T-helper 1 cell (primary cell): ENCODE results near the gene SRRM2.

Experiments
- DNase-seq, 5 donors: peaks; one replicate each; pipeline ENCODE4 v3.0.0-alpha.2; 2012 to 2020
- total RNA-seq, 4 donors: gene quantifications; one replicate each; lab custom pipeline; 2026; lab: John Stamatoyannopoulos, UW

SRRM2 gene
- 714 to 1,029 (median 812) reads per million in 4 donors for total RNA-seq

GRCh38 chr16:2752035-2752849 lies at the start of gene SRRM2:
TSS of gene SRRM2 (plus strand) at chr16:2752638. CDS start at chr16:2756365, 3,727 bp downstream.
- peak; percentile 85 to 98 (median 93) for DNase-seq

GRCh38 chr16:2702871-2703745 lies 49.3 kb upstream of the SRRM2 start:
- no peak for DNase-seq

- no peak for DNase-seq
These were observed 48.1 kb upstream of the SRRM2 start for GRCh38 chr16:2704166-2704982.

GRCh38 chr16:2704983-2705275 lies 47.5 kb upstream of the SRRM2 start:
- no peak for DNase-seq

GRCh38 chr16:2705351-2705750 lies 47.1 kb upstream of the SRRM2 start:
- no peak for DNase-seq

GRCh38 chr16:2706085-2706484 lies 46.4 kb upstream of the SRRM2 start:
- no peak for DNase-seq

GRCh38 chr16:2706611-2707311 lies 45.7 kb upstream of the SRRM2 start:
- no peak for DNase-seq

GRCh38 chr16:2707368-2708289 lies 44.8 kb upstream of the SRRM2 start:
- no peak for DNase-seq

- DNase-seq: no peak
These were observed 44.2 kb upstream of the SRRM2 start for GRCh38 chr16:2708290-2708639.

- no peak for DNase-seq
These were observed 43.4 kb upstream of the SRRM2 start for GRCh38 chr16:2708955-2709587.

GRCh38 chr16:2709588-2709984 lies 42.9 kb upstream of the SRRM2 start:
- DNase-seq: no peak

GRCh38 chr16:2710021-2710710 lies 42.3 kb upstream of the SRRM2 start:
- DNase-seq: no peak

- DNase-seq: no peak
These were observed 41.7 kb upstream of the SRRM2 start for GRCh38 chr16:2710711-2711231.

- DNase-seq: no peak
These were observed 40.9 kb upstream of the SRRM2 start for GRCh38 chr16:2711370-2712062.

- no peak for DNase-seq
These were observed 40.4 kb upstream of the SRRM2 start for GRCh38 chr16:2712063-2712441.

- DNase-seq: no peak
These were observed 39.9 kb upstream of the SRRM2 start for GRCh38 chr16:2712546-2712945.

- no peak for DNase-seq
These were observed 38.9 kb upstream of the SRRM2 start for GRCh38 chr16:2713523-2713922.

GRCh38 chr16:2713985-2714774 lies 38.3 kb upstream of the SRRM2 start:
- no peak for DNase-seq

- DNase-seq: no peak
These were observed 37.4 kb upstream of the SRRM2 start for GRCh38 chr16:2715064-2715463.
